HCT116 (cell line): Measurements from ENCODE around the gene WWOX. TPM values are rescaled to one million over a fixed set of nuclear protein-coding genes. Genes with fewer than 3 reads are reported as not detected.

Source experiments
- ATAC-seq: fragments of 200-7000 bp; cut with Tn5 transposase; 2 replicates; pipeline ENCODE4 v1.9.1; 2020; ENCODE audit warnings: mild to moderate bottlenecking, moderate library complexity
- BruUV-seq: library from RNA; stranded (reverse); fragments of 400-500 nt; replicated peaks from 2 replicates; lab custom pipeline; 2021; lab: Mats Ljungman, UMichigan
- CTCF ChIA-PET: fragments of 300-600 bp; sonication (Branson Sonifier 250); formaldehyde crosslinking; loops from one replicate; lab custom pipeline; 2021; ENCODE audit warnings: antibody characterized with exemption; lab: Charles Lee
- POLR2A ChIA-PET: fragments of 300-600, 350-600 bp; sonication (Branson Sonifier 250); formaldehyde crosslinking; loops from one replicate; lab custom pipeline; 2021; ENCODE audit warnings: antibody characterized with exemption; lab: Charles Lee
- RAD21 ChIA-PET, 2 experiments: fragments of 300-600 bp; sonication (Branson Sonifier 250); formaldehyde crosslinking; loops; one replicate each; lab custom pipeline; 2023; ENCODE audit warnings: low total read pairs in 2 of 2; ENCODE audit not compliant: uncharacterized antibody in 2 of 2, unreplicated experiment in 2 of 2, low non-redundant PET in 1 of 2; lab: Charles Lee
- DNase-seq: peaks from one replicate; pipeline ENCODE4 v3.0.0-alpha.2; 2010; ENCODE audit warnings: low read depth, low spot score
- H2AFZ ChIP-seq: fragments of 200-600 bp; shearing (Covaris generic), sonication (generic); 2 replicates; pipeline ENCODE4 v1.6.1; 2017; ENCODE audit warnings: low read depth, mixed run types, mixed read lengths, antibody characterized with exemption, low read length; ENCODE audit not compliant: poor library complexity, severe bottlenecking
- H3K27ac ChIP-seq: 2 replicates; pipeline ENCODE4 v1.5.1; 2012; ENCODE audit warnings: low read depth, low read length
- H3K27me3 ChIP-seq: fragments of 200-600 bp; sonication (generic); 2 replicates; pipeline ENCODE4 v1.6.1; 2016; ENCODE audit warnings: mixed run types, low read length, mixed read lengths; ENCODE audit not compliant: insufficient read depth
- H3K36me3 ChIP-seq, 2 experiments: fragments of 200-500 bp in 1 of 2; fragments of 200-600 bp in 1 of 2; sonication (Bioruptor generic) in 1 of 2; sonication (generic) in 1 of 2; 2 replicates each; pipeline versions ENCODE4 v1.5.1 to v1.6.1; 2014 to 2016; ENCODE audit warnings: low read length in 2 of 2, inconsistent platforms in 1 of 2, mixed read lengths in 1 of 2, mixed run types in 1 of 2; ENCODE audit not compliant: insufficient read depth in 2 of 2, control insufficient read depth in 1 of 2
- H3K4me1 ChIP-seq, 2 experiments: fragments of 200-600 bp in 1 of 2; sonication (generic) in 1 of 2; 2 replicates each; pipeline versions ENCODE4 v1.5.1 to v1.6.1; 2012 to 2017; ENCODE audit warnings: low read length in 2 of 2, inconsistent platforms in 1 of 2, mild to moderate bottlenecking in 1 of 2, mixed read lengths in 1 of 2, mixed run types in 1 of 2, moderate library complexity in 1 of 2; ENCODE audit not compliant: insufficient read depth in 2 of 2, control insufficient read depth in 1 of 2
- H3K4me2 ChIP-seq: fragments of 200-600 bp; sonication (generic); 2 replicates; pipeline ENCODE4 v1.6.1; 2017; ENCODE audit warnings: mixed run types, low read length, mixed read lengths
- H3K4me3 ChIP-seq, 2 experiments: fragments of 200-600 bp in 1 of 2; sonication (generic) in 1 of 2; replicated peaks in 1 of 2; 2 replicates each; pipeline ENCODE4 v1.5.1; 2011 to 2016; ENCODE audit warnings: low read length in 2 of 2, control low read depth in 1 of 2, low read depth in 1 of 2, mild to moderate bottlenecking in 1 of 2, mixed read lengths in 1 of 2, mixed run types in 1 of 2
- H3K79me2 ChIP-seq: fragments of 200-600 bp; sonication (generic); 2 replicates; pipeline ENCODE4 v1.6.1; 2017; ENCODE audit warnings: mild to moderate bottlenecking, mixed run types, low read length, moderate library complexity, mixed read lengths; ENCODE audit not compliant: insufficient read depth
- H3K9ac ChIP-seq: fragments of 200-600 bp; sonication (generic); 2 replicates; pipeline ENCODE4 v1.6.1; 2016; ENCODE audit warnings: low read length, mixed read lengths
- H3K9me2 ChIP-seq: fragments of 200-600 bp; sonication (generic), shearing (Covaris generic); 2 replicates; pipeline ENCODE4 v1.6.1; 2017; ENCODE audit warnings: mixed run types, mild to moderate bottlenecking, moderate library complexity; ENCODE audit not compliant: insufficient read depth
- H3K9me3 ChIP-seq, 2 experiments: fragments of 200-500 bp in 1 of 2; fragments of 200-600 bp in 1 of 2; sonication (Bioruptor generic) in 1 of 2; sonication (generic) in 1 of 2; 2 replicates each; pipeline ENCODE4 v1.6.1; 2014 to 2017; ENCODE audit warnings: low read length in 2 of 2, mixed read lengths in 2 of 2, inconsistent platforms in 1 of 2, low read depth in 1 of 2, mild to moderate bottlenecking in 1 of 2, mixed run types in 1 of 2, moderate library complexity in 1 of 2; ENCODE audit not compliant: control insufficient read depth in 1 of 2, insufficient read depth in 1 of 2
- H4K20me1 ChIP-seq: fragments of 200-600 bp; sonication (generic), shearing (Covaris generic); 2 replicates; pipeline ENCODE4 v1.6.1; 2017; ENCODE audit warnings: mixed run types, mild to moderate bottlenecking, moderate library complexity; ENCODE audit not compliant: insufficient read depth
- JUND ChIP-seq: IDR thresholded peaks from 2 replicates; pipeline ENCODE4 v1.6.1; 2012
- YY1 ChIP-seq: IDR thresholded peaks from 2 replicates; pipeline ENCODE4 v1.6.1; 2011; ENCODE audit warnings: low read length, low read depth, moderate library complexity, mild to moderate bottlenecking; ENCODE audit not compliant: insufficient replicate concordance; ENCODE audit errors: extremely low read depth
- intact Hi-C: fragments of 100-400 bp; cut with micrococcal nuclease; formaldehyde crosslinking; loops from 2 replicates; pipeline ENCODE4 v1.10.0; 2022
- total RNA-seq: library from RNA; stranded (reverse); gene quantifications from one replicate; pipeline ENCODE4 v1.2.1, GENCODE V29; 2021; ENCODE audit not compliant: unreplicated experiment
- TF ChIP-seq, protein P1 (sequence below): IDR thresholded peaks from 2 replicates; pipeline ENCODE4 v1.6.1; 2011; ENCODE audit warnings: mild to moderate bottlenecking, low read length, moderate library complexity; ENCODE audit not compliant: insufficient replicate concordance; ENCODE audit errors: extremely low read depth
- TF ChIP-seq, protein P2 (sequence below): IDR thresholded peaks from 2 replicates; pipeline ENCODE4 v1.6.1; 2012
- TF ChIP-seq, protein P3 (sequence below): IDR thresholded peaks from 2 replicates; pipeline ENCODE4 v1.6.1; 2012; ENCODE audit warnings: low read depth

Gene WWOX
- total RNA-seq, 1 experiment from 2014 or later, result 13.7 TPM

DNA sequence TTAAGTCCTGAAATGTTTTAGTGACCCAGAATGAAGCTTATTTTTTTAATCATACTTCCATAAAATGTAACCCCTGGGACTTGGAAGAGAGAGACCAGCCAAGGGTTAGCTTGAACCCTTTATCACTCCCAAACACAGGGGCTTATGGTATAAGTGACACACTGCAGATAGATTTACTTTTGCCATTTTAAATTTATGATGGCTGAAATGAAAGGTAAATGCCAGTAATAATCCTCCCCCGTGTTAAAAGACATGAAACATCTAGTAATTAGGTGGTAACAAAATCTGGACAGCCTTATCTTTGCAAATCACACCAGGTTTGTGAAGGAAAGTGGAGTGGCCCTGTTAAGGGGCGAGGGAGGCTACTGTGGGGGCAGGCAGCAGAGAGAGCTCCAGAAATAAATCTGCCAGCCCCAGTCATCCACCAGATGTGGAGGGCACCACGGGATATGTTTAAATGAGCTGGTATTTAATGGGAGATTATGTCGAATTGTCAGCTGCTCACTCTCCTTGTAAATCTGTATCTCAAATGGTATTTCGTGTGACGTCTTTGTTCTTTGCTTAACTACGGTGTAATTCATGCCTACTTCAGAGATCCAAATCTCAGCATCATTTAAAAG lies 326.5 kb downstream of the WWOX start (continued):
- TF ChIP-seq, protein P1, sequence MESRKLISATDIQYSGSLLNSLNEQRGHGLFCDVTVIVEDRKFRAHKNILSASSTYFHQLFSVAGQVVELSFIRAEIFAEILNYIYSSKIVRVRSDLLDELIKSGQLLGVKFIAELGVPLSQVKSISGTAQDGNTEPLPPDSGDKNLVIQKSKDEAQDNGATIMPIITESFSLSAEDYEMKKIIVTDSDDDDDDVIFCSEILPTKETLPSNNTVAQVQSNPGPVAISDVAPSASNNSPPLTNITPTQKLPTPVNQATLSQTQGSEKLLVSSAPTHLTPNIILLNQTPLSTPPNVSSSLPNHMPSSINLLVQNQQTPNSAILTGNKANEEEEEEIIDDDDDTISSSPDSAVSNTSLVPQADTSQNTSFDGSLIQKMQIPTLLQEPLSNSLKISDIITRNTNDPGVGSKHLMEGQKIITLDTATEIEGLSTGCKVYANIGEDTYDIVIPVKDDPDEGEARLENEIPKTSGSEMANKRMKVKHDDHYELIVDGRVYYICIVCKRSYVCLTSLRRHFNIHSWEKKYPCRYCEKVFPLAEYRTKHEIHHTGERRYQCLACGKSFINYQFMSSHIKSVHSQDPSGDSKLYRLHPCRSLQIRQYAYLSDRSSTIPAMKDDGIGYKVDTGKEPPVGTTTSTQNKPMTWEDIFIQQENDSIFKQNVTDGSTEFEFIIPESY, result no peak
- TF ChIP-seq YY1, result no peak

DNA sequence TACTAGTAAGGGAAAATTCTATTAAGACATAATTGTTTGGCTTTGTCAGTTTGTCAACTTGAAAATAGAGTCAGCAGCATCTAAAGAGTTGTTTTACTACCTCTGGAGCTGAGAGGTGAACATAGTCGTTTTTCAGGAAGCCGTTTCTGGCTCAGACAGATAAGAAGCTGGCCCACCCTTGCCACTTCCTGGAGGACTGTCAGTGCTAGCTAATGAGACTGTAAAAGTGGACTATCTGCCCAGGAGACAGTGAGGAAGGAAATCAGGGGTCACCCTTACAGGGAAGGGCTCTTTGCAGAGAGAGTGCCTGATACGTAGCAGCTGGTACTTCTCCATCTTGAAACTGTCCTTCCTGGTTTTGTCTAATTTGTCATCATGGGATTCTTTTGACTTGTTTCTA lies 328.7 kb downstream of the WWOX start:
- H3K79me2 ChIP-seq, result no peaks in the 10 kb centered on the region
- intact Hi-C loops, result no loop called here
- ATAC-seq, result no peak
- H4K20me1 ChIP-seq, result no peaks in the 10 kb centered on the region
- no peaks in the 10 kb centered on the region for H3K4me1 ChIP-seq
- no peaks in the 10 kb centered on the region for H3K27me3 ChIP-seq
- no peaks in the 10 kb centered on the region for H3K36me3 ChIP-seq
- H2AFZ ChIP-seq, result no peak overlapping the region
- RAD21 ChIA-PET, result no interaction called here
- H3K27ac ChIP-seq, result no peak overlapping the region
- H3K4me3 ChIP-seq, result no peak overlapping the region
- CTCF ChIA-PET, result no interaction called here
- H3K9me2 ChIP-seq, result no peaks in the 10 kb centered on the region
- H3K9ac ChIP-seq, result no peak overlapping the region
- H3K9me3 ChIP-seq, result no peaks in the 10 kb centered on the region
- TF ChIP-seq, protein P2, sequence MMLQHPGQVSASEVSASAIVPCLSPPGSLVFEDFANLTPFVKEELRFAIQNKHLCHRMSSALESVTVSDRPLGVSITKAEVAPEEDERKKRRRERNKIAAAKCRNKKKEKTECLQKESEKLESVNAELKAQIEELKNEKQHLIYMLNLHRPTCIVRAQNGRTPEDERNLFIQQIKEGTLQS, result no peak
- TF ChIP-seq, protein P3, sequence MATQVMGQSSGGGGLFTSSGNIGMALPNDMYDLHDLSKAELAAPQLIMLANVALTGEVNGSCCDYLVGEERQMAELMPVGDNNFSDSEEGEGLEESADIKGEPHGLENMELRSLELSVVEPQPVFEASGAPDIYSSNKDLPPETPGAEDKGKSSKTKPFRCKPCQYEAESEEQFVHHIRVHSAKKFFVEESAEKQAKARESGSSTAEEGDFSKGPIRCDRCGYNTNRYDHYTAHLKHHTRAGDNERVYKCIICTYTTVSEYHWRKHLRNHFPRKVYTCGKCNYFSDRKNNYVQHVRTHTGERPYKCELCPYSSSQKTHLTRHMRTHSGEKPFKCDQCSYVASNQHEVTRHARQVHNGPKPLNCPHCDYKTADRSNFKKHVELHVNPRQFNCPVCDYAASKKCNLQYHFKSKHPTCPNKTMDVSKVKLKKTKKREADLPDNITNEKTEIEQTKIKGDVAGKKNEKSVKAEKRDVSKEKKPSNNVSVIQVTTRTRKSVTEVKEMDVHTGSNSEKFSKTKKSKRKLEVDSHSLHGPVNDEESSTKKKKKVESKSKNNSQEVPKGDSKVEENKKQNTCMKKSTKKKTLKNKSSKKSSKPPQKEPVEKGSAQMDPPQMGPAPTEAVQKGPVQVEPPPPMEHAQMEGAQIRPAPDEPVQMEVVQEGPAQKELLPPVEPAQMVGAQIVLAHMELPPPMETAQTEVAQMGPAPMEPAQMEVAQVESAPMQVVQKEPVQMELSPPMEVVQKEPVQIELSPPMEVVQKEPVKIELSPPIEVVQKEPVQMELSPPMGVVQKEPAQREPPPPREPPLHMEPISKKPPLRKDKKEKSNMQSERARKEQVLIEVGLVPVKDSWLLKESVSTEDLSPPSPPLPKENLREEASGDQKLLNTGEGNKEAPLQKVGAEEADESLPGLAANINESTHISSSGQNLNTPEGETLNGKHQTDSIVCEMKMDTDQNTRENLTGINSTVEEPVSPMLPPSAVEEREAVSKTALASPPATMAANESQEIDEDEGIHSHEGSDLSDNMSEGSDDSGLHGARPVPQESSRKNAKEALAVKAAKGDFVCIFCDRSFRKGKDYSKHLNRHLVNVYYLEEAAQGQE, result no peak
- no peak for TF ChIP-seq JUND
- TF ChIP-seq, all 23 proteins: peak for 0
- no TSS peak for BruUV-seq
- H3K4me2 ChIP-seq, result no peak overlapping the region
- no peak for DNase-seq
- POLR2A ChIA-PET, result no interaction called here
